M059J (cell line): Measurements from ENCODE around the gene AGPAT3. TPM values are rescaled to one million over a fixed set of nuclear protein-coding genes. Genes with fewer than 3 reads are reported as not detected.

Source experiments
- DNase-seq: peaks from one replicate; pipeline ENCODE4 v3.0.0-alpha.2; 2012; ENCODE audit warnings: low read depth
- total RNA-seq: library from RNA; depleted of rRNA; stranded (reverse); fragments of >200 nt; shearing (Covaris generic); gene quantifications from 2 replicates; pipeline ENCODE4 v1.2.3, GENCODE V29; 2014

AGPAT3 gene
- total RNA-seq, 1 experiment from 2014 or later = 59.8 TPM

- DNase-seq = no peak
Observed at GRCh38 chr21:43906585-43907370, 41.8 kb downstream of the AGPAT3 start.

GRCh38 chr21:43907751-43908150 is 42.7 kb downstream of the AGPAT3 start:
- no peak for DNase-seq

GRCh38 chr21:43908167-43908566 is 43.1 kb downstream of the AGPAT3 start:
- peak; percentile 19 for DNase-seq

GRCh38 chr21:43909741-43910400 is 44.8 kb downstream of the AGPAT3 start:
- DNase-seq = no peak

- no peak for DNase-seq
Observed at GRCh38 chr21:43910460-43910859, 45.4 kb downstream of the AGPAT3 start.

GRCh38 chr21:43911015-43911934 is 46.3 kb downstream of the AGPAT3 start:
- DNase-seq = no peak

GRCh38 chr21:43911935-43912487 is 47.0 kb downstream of the AGPAT3 start:
- DNase-seq = no peak

GRCh38 chr21:43912500-43912899 is 47.5 kb downstream of the AGPAT3 start:
- DNase-seq = no peak

- DNase-seq = no peak
Observed at GRCh38 chr21:43912910-43913309, 47.9 kb downstream of the AGPAT3 start.

- peak; percentile 21 for DNase-seq
Observed at GRCh38 chr21:43913928-43914327, 48.9 kb downstream of the AGPAT3 start.

GRCh38 chr21:43916076-43916475 is 51.1 kb downstream of the AGPAT3 start:
- no peak for DNase-seq

GRCh38 chr21:43916691-43917514 is 51.9 kb downstream of the AGPAT3 start:
- no peak for DNase-seq

- DNase-seq = no peak
Observed at GRCh38 chr21:43917515-43918384, 52.7 kb downstream of the AGPAT3 start.

GRCh38 chr21:43918385-43918947 is 53.4 kb downstream of the AGPAT3 start:
- no peak for DNase-seq

- DNase-seq = no peak
Observed at GRCh38 chr21:43919283-43919682, 54.3 kb downstream of the AGPAT3 start.

- no peak for DNase-seq
Observed at GRCh38 chr21:43919871-43920801, 55.1 kb downstream of the AGPAT3 start.

GRCh38 chr21:43921571-43921978 is 56.6 kb downstream of the AGPAT3 start:
- DNase-seq = no peak
